ENCODE results near the gene NID1.

GRCh38 chr1:236083650-236084385 lies 18.9 kb upstream of the NID1 start:
- TF ChIP-seq CTCF (IDR thresholded peaks at IDR 0.05) (no peak), POLR2A (IDR thresholded peaks at IDR 0.05) (no peak)
